PC-3 (cell line): ENCODE measurements around the gene TMEM41B. TPM values are rescaled to one million over a fixed set of nuclear protein-coding genes. Genes with fewer than 3 reads are reported as not detected.
"Not testable (repeated sequence)": the region's sequence is repeated elsewhere in the genome, so short reads cannot be mapped to it uniquely, and the experiment has no call there.

Experiments
- ATAC-seq: fragments of 200-7000 bp; cut with Tn5 transposase; 2 replicates; pipeline ENCODE4 v1.9.1; 2020; ENCODE audit warnings: mild to moderate bottlenecking, moderate library complexity
- BruUV-seq: library from RNA; stranded (reverse); fragments of 400-500 nt; replicated peaks from 2 replicates; lab custom pipeline; 2021; lab: Mats Ljungman, UMichigan
- CTCF ChIA-PET: fragments of 300-600 bp; sonication (Branson Sonifier 250); formaldehyde crosslinking; loops from one replicate; lab custom pipeline; 2022; ENCODE audit warnings: antibody characterized with exemption; lab: Charles Lee
- POLR2A ChIA-PET: fragments of 300-600 bp; sonication (Branson Sonifier 250); formaldehyde crosslinking; loops from one replicate; lab custom pipeline; 2022; ENCODE audit warnings: antibody characterized with exemption; ENCODE audit not compliant: unreplicated experiment; lab: Charles Lee
- DNase-seq: peaks from one replicate; pipeline ENCODE4 v3.0.0-alpha.2; 2015
- H2AFZ ChIP-seq: fragments of 300-600 bp; sonication (generic); 2 replicates; pipeline ENCODE4 v1.6.0; 2016; ENCODE audit warnings: antibody characterized with exemption, low read length
- H3F3A ChIP-seq: fragments of 300-600 bp; sonication (generic); one replicate; pipeline ENCODE4 v1.6.0; 2017; ENCODE audit warnings: antibody characterized with exemption, low read length, control low read depth, mild to moderate bottlenecking; ENCODE audit not compliant: unreplicated experiment
- H3K27ac ChIP-seq: fragments of 300-600 bp; sonication (generic); 2 replicates; pipeline ENCODE4 v1.5.1; 2016; ENCODE audit warnings: mild to moderate bottlenecking, low read length
- H3K27me3 ChIP-seq: fragments of 300-600 bp; sonication (generic); 2 replicates; pipeline ENCODE4 v1.6.1; 2016; ENCODE audit warnings: low read length, mixed read lengths
- H3K36me3 ChIP-seq: fragments of 300-600 bp; sonication (generic); 2 replicates; pipeline ENCODE4 v1.6.1; 2016; ENCODE audit warnings: low read depth, mixed run types, low read length, mixed read lengths
- H3K4me1 ChIP-seq: fragments of 300-600 bp; sonication (generic); 2 replicates; pipeline ENCODE4 v1.5.1; 2016; ENCODE audit warnings: low read length; ENCODE audit not compliant: insufficient read depth
- H3K4me2 ChIP-seq: fragments of 300-600 bp; sonication (generic); 2 replicates; pipeline ENCODE4 v1.6.0; 2016; ENCODE audit warnings: low read length
- H3K4me3 ChIP-seq: fragments of 300-600 bp; sonication (generic); 2 replicates; pipeline ENCODE4 v1.5.1; 2016; ENCODE audit warnings: mild to moderate bottlenecking, low read length, mixed read lengths
- H3K79me2 ChIP-seq: fragments of 300-600 bp; sonication (generic); 2 replicates; pipeline ENCODE4 v1.6.1; 2017; ENCODE audit warnings: low read length, mixed read lengths
- H3K9ac ChIP-seq: fragments of 300-600 bp; sonication (generic); 2 replicates; pipeline ENCODE4 v1.6.0; 2016; ENCODE audit warnings: mild to moderate bottlenecking, low read length
- H3K9me2 ChIP-seq: fragments of 300-600 bp; sonication (generic); replicated peaks from 2 replicates; pipeline ENCODE4 v1.6.1; 2016; ENCODE audit warnings: mixed run types, low read length, mixed read lengths
- H3K9me3 ChIP-seq: fragments of 300-600 bp; sonication (generic); 2 replicates; pipeline ENCODE4 v1.6.1; 2016; ENCODE audit warnings: low read length, mixed read lengths
- H4K20me1 ChIP-seq: fragments of 300-600 bp; sonication (generic); 2 replicates; pipeline ENCODE4 v1.6.1; 2016; ENCODE audit warnings: low read length, mixed read lengths
- CTCF ChIP-seq: fragments of 300-600 bp; sonication (generic); conservative IDR thresholded peaks from 2 replicates; pipeline ENCODE4 v1.5.1; 2017; ENCODE audit warnings: antibody characterized with exemption, low read depth, mild to moderate bottlenecking, low read length
- EZH2 ChIP-seq: fragments of 300-600 bp; sonication (generic); IDR thresholded peaks from one replicate; pipeline ENCODE4 v1.6.1; 2017; ENCODE audit warnings: antibody characterized with exemption, mild to moderate bottlenecking, low read length; ENCODE audit not compliant: unreplicated experiment
- EZH2phosphoT487 ChIP-seq: fragments of 300-600 bp; sonication (generic); IDR thresholded peaks from 2 replicates; pipeline ENCODE4 v1.6.1; 2018; ENCODE audit warnings: mild to moderate bottlenecking, antibody characterized with exemption, low read length, borderline replicate concordance
- intact Hi-C: fragments of 100-400 bp; cut with micrococcal nuclease; formaldehyde crosslinking; loops from 2 replicates; pipeline ENCODE4 v1.9.0; 2023
- total RNA-seq: library from RNA; depleted of rRNA; stranded (reverse); fragments of >200 nt; gene quantifications from 2 replicates; pipeline ENCODE4 v1.2.3, GENCODE V29; 2014

TMEM41B gene
- total RNA-seq, 1 experiment from 2014 or later: 87.6 TPM

- intact Hi-C loops: no loop called here
- ATAC-seq (no peak), DNase-seq (no peak)
- H3K36me3 ChIP-seq: no peaks in the 10 kb centered on the region
- no peaks in the 10 kb centered on the region for H3K79me2 ChIP-seq
- H3K4me2 ChIP-seq: no peak overlapping the region
- no peak overlapping the region for H3K27ac ChIP-seq
- no peaks in the 10 kb centered on the region for H3K9me2 ChIP-seq
- H4K20me1 ChIP-seq: no peaks in the 10 kb centered on the region
- H3K4me1 ChIP-seq: peaks cover 9% of the 10 kb centered on the region
- no peak overlapping the region for H3K4me3 ChIP-seq
- no peaks in the 10 kb centered on the region for H3K27me3 ChIP-seq
- no peak overlapping the region for H3K9ac ChIP-seq
- no peak overlapping the region for H2AFZ ChIP-seq
- POLR2A ChIA-PET: no interaction called here
- no TSS peak for BruUV-seq
- TF ChIP-seq EZH2 (no peak), EZH2phosphoT487 (no peak), CTCF (no peak)
- CTCF ChIA-PET: no interaction called here
- peaks cover 3% of the 10 kb centered on the region for H3F3A ChIP-seq
- H3K9me3 ChIP-seq: no peaks in the 10 kb centered on the region
These were observed 42.6 kb upstream of the TMEM41B start for GRCh38 chr11:9357041-9357440.

GRCh38 chr11:9351321-9351881 is 37.0 kb upstream of the TMEM41B start:
- H3K79me2 ChIP-seq: no peaks in the 10 kb centered on the region
- ChIA-PET CTCF (no interaction called here), POLR2A (no interaction called here)
- H3F3A ChIP-seq: no peaks in the 10 kb centered on the region
- no peak overlapping the region for H3K4me3 ChIP-seq
- no peak overlapping the region for H3K9ac ChIP-seq
- no TSS peak for BruUV-seq
- H3K9me3 ChIP-seq: no peaks in the 10 kb centered on the region
- H3K9me2 ChIP-seq: no peaks in the 10 kb centered on the region
- no peak overlapping the region for H3K27ac ChIP-seq
- no peaks in the 10 kb centered on the region for H3K27me3 ChIP-seq
- intact Hi-C loops: no loop called here
- ATAC-seq: no peak
- no peaks in the 10 kb centered on the region for H3K36me3 ChIP-seq
- no peak for DNase-seq
- H4K20me1 ChIP-seq: no peaks in the 10 kb centered on the region
- no peak overlapping the region for H2AFZ ChIP-seq
- TF ChIP-seq EZH2 (no peak), CTCF (no peak), EZH2phosphoT487 (no peak)
- no peaks in the 10 kb centered on the region for H3K4me1 ChIP-seq
- H3K4me2 ChIP-seq: no peak overlapping the region

- H3K27ac ChIP-seq, H3K4me2 ChIP-seq, BruUV-seq, H3K79me2 ChIP-seq, H3K27me3 ChIP-seq, H4K20me1 ChIP-seq, H3K9me3 ChIP-seq, intact Hi-C loops, POLR2A ChIA-PET, CTCF ChIA-PET, H3K9me2 ChIP-seq, DNase-seq, ATAC-seq, H3K4me1 ChIP-seq, H2AFZ ChIP-seq, H3F3A ChIP-seq, H3K4me3 ChIP-seq, H3K36me3 ChIP-seq, H3K9ac ChIP-seq: not testable (repeated sequence)
These were observed 33.4 kb upstream of the TMEM41B start for GRCh38 chr11:9347779-9348178.
